DND-41 (cell line): ENCODE results near the gene PTGER1.

ENCODE experiments used
- EZH2 ChIP-seq: IDR thresholded peaks from 3 replicates; pipeline ENCODE4 v1.6.1; 2012; ENCODE audit warnings: borderline replicate concordance, low read depth, mild to moderate bottlenecking, moderate library complexity, low read length, inconsistent platforms; ENCODE audit not compliant: severe bottlenecking
- TF ChIP-seq, protein P1 (sequence below): IDR thresholded peaks from 2 replicates; pipeline ENCODE4 v1.5.1; 2012; ENCODE audit warnings: borderline replicate concordance, low read length, moderate library complexity, mild to moderate bottlenecking; ENCODE audit not compliant: poor library complexity, severe bottlenecking; ENCODE audit errors: extremely low read depth

DNA sequence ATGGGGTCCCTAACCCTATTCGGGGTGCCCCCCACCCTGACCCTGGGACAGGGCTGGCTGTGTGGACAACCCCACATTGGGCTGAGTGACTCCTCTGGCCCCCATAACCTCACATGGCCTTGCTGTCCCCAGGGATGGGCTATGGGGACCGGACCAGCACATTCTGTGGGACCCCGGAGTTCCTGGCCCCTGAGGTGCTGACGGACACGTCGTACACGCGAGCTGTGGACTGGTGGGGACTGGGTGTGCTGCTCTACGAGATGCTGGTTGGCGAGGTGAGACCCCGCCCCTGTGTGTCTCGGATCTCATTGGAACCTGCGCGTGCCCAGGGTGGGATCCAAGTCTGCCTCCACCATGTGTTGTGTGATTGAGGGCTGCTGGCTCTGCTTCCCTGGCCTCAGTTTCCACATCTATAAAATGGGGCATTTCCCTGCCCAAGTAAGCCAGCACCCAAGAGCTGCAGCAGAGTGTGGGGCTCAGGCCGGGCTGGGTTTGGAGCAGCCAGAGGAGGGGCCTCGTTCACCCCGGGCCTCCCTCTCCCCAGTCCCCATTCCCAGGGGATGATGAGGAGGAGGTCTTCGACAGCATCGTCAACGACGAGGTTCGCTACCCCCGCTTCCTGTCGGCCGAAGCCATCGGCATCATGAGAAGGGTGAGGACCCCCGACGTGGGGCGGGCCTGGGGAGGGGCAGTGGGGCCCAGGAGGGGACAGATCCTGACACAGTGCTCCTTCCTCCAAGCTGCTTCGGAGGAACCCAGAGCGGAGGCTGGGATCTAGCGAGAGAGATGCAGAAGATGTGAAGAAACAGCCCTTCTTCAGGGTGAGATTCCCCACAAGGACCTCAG lies 4.9 kb downstream of the PTGER1 start:
- TF ChIP-seq, protein P1, sequence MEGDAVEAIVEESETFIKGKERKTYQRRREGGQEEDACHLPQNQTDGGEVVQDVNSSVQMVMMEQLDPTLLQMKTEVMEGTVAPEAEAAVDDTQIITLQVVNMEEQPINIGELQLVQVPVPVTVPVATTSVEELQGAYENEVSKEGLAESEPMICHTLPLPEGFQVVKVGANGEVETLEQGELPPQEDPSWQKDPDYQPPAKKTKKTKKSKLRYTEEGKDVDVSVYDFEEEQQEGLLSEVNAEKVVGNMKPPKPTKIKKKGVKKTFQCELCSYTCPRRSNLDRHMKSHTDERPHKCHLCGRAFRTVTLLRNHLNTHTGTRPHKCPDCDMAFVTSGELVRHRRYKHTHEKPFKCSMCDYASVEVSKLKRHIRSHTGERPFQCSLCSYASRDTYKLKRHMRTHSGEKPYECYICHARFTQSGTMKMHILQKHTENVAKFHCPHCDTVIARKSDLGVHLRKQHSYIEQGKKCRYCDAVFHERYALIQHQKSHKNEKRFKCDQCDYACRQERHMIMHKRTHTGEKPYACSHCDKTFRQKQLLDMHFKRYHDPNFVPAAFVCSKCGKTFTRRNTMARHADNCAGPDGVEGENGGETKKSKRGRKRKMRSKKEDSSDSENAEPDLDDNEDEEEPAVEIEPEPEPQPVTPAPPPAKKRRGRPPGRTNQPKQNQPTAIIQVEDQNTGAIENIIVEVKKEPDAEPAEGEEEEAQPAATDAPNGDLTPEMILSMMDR: no peak
- no peak for TF ChIP-seq EZH2
